Neural progenitor cell (in vitro differentiated cells): Measurements from ENCODE around the gene RB1. TPM values are rescaled to one million over a fixed set of nuclear protein-coding genes. Genes with fewer than 3 reads are reported as not detected.

Experiments
- DNase-seq: peaks from one replicate; pipeline ENCODE4 v3.0.0-alpha.2; 2016; ENCODE audit warnings: low spot score
- H2AFZ ChIP-seq: fragments of 200-600 bp; sonication (generic); replicated peaks from 2 replicates; pipeline ENCODE4 v1.6.1; 2016; ENCODE audit warnings: antibody characterized with exemption
- H3F3A ChIP-seq: fragments of 200-600 bp; sonication (generic); 2 replicates; pipeline ENCODE4 v1.6.1; 2016; ENCODE audit warnings: antibody characterized with exemption, low read depth
- H3K27ac ChIP-seq: fragments of 200-600 bp; sonication (generic); 2 replicates; pipeline ENCODE4 v1.5.1; 2016; ENCODE audit warnings: mild to moderate bottlenecking
- H3K27me3 ChIP-seq: fragments of 200-600 bp; sonication (generic); 2 replicates; pipeline ENCODE4 v1.6.1; 2016; ENCODE audit warnings: mild to moderate bottlenecking, moderate library complexity
- H3K36me3 ChIP-seq: fragments of 200-600 bp; sonication (generic); 2 replicates; pipeline ENCODE4 v1.5.1; 2016
- H3K4me1 ChIP-seq: fragments of 200-600 bp; sonication (generic); 2 replicates; pipeline ENCODE4 v1.6.1; 2016; ENCODE audit warnings: mixed run types
- H3K4me2 ChIP-seq: fragments of 200-600 bp; sonication (generic); 2 replicates; pipeline ENCODE4 v1.6.1; 2016
- H3K4me3 ChIP-seq: fragments of 200-600 bp; sonication (generic); 2 replicates; pipeline ENCODE4 v1.5.1; 2016
- H3K79me2 ChIP-seq: fragments of 200-600 bp; sonication (generic); 2 replicates; pipeline ENCODE4 v1.6.1; 2016; ENCODE audit warnings: low read depth
- H3K9ac ChIP-seq: fragments of 200-600 bp; sonication (generic); 2 replicates; pipeline ENCODE4 v1.6.1; 2016
- H3K9me3 ChIP-seq: fragments of 200-600 bp; sonication (generic); 2 replicates; pipeline ENCODE4 v1.5.1; 2016; ENCODE audit warnings: low read depth
- H4K20me1 ChIP-seq: fragments of 200-600 bp; sonication (generic); 2 replicates; pipeline ENCODE4 v1.6.1; 2016; ENCODE audit warnings: low read depth
- H3K27ac Mint-ChIP-seq: 3 replicates; pipeline ENCODE4 v1.8.0; 2021; ENCODE audit warnings: mixed read lengths
- H3K27me3 Mint-ChIP-seq: 2 replicates; pipeline ENCODE4 v1.8.0; 2022; ENCODE audit warnings: low read depth, mild to moderate bottlenecking, inconsistent platforms, moderate library complexity, mixed read lengths; ENCODE audit not compliant: insufficient read depth
- H3K36me3 Mint-ChIP-seq: 3 replicates; pipeline ENCODE4 v1.8.0; 2021; ENCODE audit warnings: mixed read lengths
- H3K4me1 Mint-ChIP-seq: 3 replicates; pipeline ENCODE4 v1.8.0; 2021; ENCODE audit warnings: mixed read lengths
- H3K4me3 Mint-ChIP-seq: 3 replicates; pipeline ENCODE4 v1.8.0; 2021; ENCODE audit warnings: mild to moderate bottlenecking, moderate library complexity, mixed read lengths
- H3K9me3 Mint-ChIP-seq: 3 replicates; pipeline ENCODE4 v1.8.0; 2020; ENCODE audit warnings: mixed read lengths
- EZH2 ChIP-seq: fragments of 200-600 bp; sonication (generic); IDR thresholded peaks from 2 replicates; pipeline ENCODE4 v1.6.1; 2017; ENCODE audit warnings: antibody characterized with exemption, mild to moderate bottlenecking, moderate library complexity
- EZH2phosphoT487 ChIP-seq: fragments of 200-600 bp; sonication (generic); IDR thresholded peaks from 2 replicates; pipeline ENCODE4 v1.6.1; 2017; ENCODE audit warnings: antibody characterized with exemption
- total RNA-seq: library from RNA; depleted of rRNA; stranded (reverse); fragments of >200 nt; gene quantifications from 2 replicates; pipeline ENCODE4 v1.2.3, GENCODE V29; 2015; ENCODE audit warnings: low replicate concordance
- TF ChIP-seq, protein P1 (sequence below): fragments of 200-600 bp; sonication (generic); IDR thresholded peaks from 2 replicates; pipeline ENCODE4 v1.5.1; 2017; ENCODE audit warnings: antibody characterized with exemption, mild to moderate bottlenecking

The RB1 gene
- total RNA-seq, 1 donor from 2014 or later, result 39.5 TPM

DNA sequence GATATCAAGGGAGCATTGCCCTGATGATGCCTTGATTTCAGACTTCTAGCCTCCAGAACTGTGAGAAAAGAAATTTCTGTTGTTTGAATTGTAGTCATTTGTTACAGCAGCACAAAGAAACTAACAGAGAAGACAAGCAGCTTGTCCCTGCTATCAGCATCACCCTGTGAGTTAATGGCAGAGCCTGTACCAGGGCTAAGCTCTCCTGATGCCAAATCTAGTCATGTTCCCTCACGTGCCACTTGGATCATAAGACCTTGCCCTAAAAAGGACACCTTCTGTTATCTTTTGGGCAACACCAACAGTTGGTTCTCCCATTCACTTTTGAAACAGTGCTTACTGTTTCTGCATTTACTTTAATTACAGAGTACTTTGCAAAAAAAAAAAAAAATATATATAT, 214.5 kb downstream of the RB1 start:
- H3K4me3 Mint-ChIP-seq, result no peak overlapping the region
- H3K4me2 ChIP-seq, result no peak overlapping the region
- H3K9me3 Mint-ChIP-seq, result no peaks in the 10 kb centered on the region
- no peak for DNase-seq
- no peaks in the 10 kb centered on the region for H3K9me3 ChIP-seq
- no peaks in the 10 kb centered on the region for H3K4me1 Mint-ChIP-seq
- no peak overlapping the region for H3K27ac Mint-ChIP-seq
- no peak overlapping the region for H3K27ac ChIP-seq
- no peaks in the 10 kb centered on the region for H3F3A ChIP-seq
- no peak overlapping the region for H2AFZ ChIP-seq
- no peaks in the 10 kb centered on the region for H3K27me3 ChIP-seq
- TF ChIP-seq EZH2phosphoT487, result no peak
- TF ChIP-seq EZH2, result no peak
- TF ChIP-seq, protein P1, sequence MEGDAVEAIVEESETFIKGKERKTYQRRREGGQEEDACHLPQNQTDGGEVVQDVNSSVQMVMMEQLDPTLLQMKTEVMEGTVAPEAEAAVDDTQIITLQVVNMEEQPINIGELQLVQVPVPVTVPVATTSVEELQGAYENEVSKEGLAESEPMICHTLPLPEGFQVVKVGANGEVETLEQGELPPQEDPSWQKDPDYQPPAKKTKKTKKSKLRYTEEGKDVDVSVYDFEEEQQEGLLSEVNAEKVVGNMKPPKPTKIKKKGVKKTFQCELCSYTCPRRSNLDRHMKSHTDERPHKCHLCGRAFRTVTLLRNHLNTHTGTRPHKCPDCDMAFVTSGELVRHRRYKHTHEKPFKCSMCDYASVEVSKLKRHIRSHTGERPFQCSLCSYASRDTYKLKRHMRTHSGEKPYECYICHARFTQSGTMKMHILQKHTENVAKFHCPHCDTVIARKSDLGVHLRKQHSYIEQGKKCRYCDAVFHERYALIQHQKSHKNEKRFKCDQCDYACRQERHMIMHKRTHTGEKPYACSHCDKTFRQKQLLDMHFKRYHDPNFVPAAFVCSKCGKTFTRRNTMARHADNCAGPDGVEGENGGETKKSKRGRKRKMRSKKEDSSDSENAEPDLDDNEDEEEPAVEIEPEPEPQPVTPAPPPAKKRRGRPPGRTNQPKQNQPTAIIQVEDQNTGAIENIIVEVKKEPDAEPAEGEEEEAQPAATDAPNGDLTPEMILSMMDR, result no peak
- H4K20me1 ChIP-seq, result no peaks in the 10 kb centered on the region
- H3K9ac ChIP-seq, result no peak overlapping the region
- no peaks in the 10 kb centered on the region for H3K4me1 ChIP-seq
- peaks cover 2% of the 10 kb centered on the region for H3K79me2 ChIP-seq
- H3K36me3 ChIP-seq, result no peaks in the 10 kb centered on the region
- no peaks in the 10 kb centered on the region for H3K27me3 Mint-ChIP-seq
- peaks cover 4% of the 10 kb centered on the region for H3K36me3 Mint-ChIP-seq
- no peak overlapping the region for H3K4me3 ChIP-seq

DNA sequence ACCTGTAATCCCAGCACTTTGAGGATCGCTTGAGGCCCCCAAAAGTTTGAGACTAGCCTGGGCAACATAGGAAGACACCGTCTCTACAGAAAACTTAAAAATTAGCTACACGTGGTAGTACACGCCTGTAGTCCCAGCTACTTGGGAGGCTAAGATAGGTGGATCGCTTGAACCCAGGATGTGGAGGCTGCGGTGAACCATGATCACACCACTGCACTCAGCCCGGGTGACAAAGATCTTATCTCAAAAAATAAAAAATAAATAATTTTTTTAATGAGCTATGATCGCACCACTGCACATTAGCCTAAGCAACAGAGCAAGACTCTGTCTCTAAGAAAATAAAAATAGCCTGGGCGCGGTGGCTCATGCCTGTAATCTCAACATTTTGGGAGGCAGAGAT, 222.7 kb downstream of the RB1 start:
- H3K36me3 ChIP-seq, result no peaks in the 10 kb centered on the region
- peaks cover 1% of the 10 kb centered on the region for H3K36me3 Mint-ChIP-seq
- H3K9me3 ChIP-seq, result no peaks in the 10 kb centered on the region
- TF ChIP-seq, protein P1, result no peak
- no peak for TF ChIP-seq EZH2phosphoT487
- TF ChIP-seq EZH2, result no peak
- peaks cover 57% of the 10 kb centered on the region for H3K79me2 ChIP-seq
- H3K4me3 ChIP-seq, result no peak overlapping the region
- H3K27me3 Mint-ChIP-seq, result no peaks in the 10 kb centered on the region
- no peak overlapping the region for H3K4me3 Mint-ChIP-seq
- no peaks in the 10 kb centered on the region for H3F3A ChIP-seq
- H2AFZ ChIP-seq, result no peak overlapping the region
- H3K4me2 ChIP-seq, result no peak overlapping the region
- no peaks in the 10 kb centered on the region for H3K9me3 Mint-ChIP-seq
- no peak overlapping the region for H3K27ac Mint-ChIP-seq
- DNase-seq, result no peak
- no peak overlapping the region for H3K9ac ChIP-seq
- H3K27ac ChIP-seq, result no peak overlapping the region
- H3K27me3 ChIP-seq, result no peaks in the 10 kb centered on the region
- peaks cover 3% of the 10 kb centered on the region for H3K4me1 Mint-ChIP-seq
- no peaks in the 10 kb centered on the region for H3K4me1 ChIP-seq
- no peaks in the 10 kb centered on the region for H4K20me1 ChIP-seq

DNA sequence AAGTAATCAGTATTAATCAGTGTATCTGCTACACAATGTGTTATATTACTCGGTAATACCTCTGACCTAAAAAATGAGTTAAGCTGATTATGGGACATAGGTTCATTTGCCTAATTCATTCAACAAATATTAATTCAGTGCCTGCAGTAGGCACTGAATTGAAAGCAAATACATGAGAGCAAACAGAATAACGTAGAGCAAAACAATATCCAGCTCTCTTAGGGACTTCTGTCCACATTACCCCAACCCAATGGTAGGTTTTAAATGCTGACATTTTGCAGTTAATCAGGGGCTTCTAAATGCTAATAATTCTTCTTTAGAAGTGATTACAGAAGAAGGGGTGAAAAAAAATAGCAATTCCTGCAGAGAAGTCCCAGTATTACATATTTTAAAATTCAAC, 224.4 kb downstream of the RB1 start:
- Mint-ChIP-seq H3K27me3 (no peaks in the 10 kb centered on the region), H3K4me3 (no peak overlapping the region), H3K36me3 (no peaks in the 10 kb centered on the region), H3K9me3 (no peaks in the 10 kb centered on the region), H3K27ac (no peak overlapping the region), H3K4me1 (peaks cover 9% of the 10 kb centered on the region)
- TF ChIP-seq EZH2phosphoT487, result no peak
- TF ChIP-seq EZH2, result no peak
- TF ChIP-seq, protein P1, result no peak
- H3F3A ChIP-seq, result peaks cover 6% of the 10 kb centered on the region
- H3K4me3 ChIP-seq, result no peak overlapping the region
- no peaks in the 10 kb centered on the region for H4K20me1 ChIP-seq
- H3K27ac ChIP-seq, result no peak overlapping the region
- H3K27me3 ChIP-seq, result no peaks in the 10 kb centered on the region
- no peak overlapping the region for H3K4me2 ChIP-seq
- peaks cover 3% of the 10 kb centered on the region for H3K4me1 ChIP-seq
- H3K79me2 ChIP-seq, result peaks cover 68% of the 10 kb centered on the region
- H3K36me3 ChIP-seq, result no peaks in the 10 kb centered on the region
- DNase-seq, result no peak
- H2AFZ ChIP-seq, result no peak overlapping the region
- H3K9ac ChIP-seq, result no peak overlapping the region
- H3K9me3 ChIP-seq, result no peaks in the 10 kb centered on the region

DNA sequence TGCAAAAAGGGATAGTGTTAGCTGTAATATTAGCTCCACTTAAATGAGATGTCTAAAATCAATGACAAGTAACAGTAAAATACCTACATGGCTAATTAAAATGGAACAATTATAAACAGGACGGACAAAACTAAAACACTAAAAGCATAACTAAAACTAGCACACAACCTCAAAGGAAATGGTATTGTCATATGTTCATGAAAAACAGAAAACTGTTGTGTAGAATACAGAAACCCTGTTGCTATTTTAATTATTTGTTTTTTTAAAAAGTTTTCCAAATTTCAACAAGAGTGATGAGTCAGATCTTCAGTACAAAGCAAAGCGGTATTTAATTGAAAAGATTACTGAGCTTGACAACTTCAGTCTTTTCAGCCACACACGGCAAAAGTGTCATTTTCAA, 225.2 kb downstream of the RB1 start:
- Histone ChIP-seq H3F3A (peaks cover 11% of the 10 kb centered on the region), H4K20me1 (no peaks in the 10 kb centered on the region), H3K9me3 (no peaks in the 10 kb centered on the region), H3K4me3 (no peak overlapping the region), H3K27me3 (no peaks in the 10 kb centered on the region), H3K9ac (no peak overlapping the region), H3K4me2 (no peak overlapping the region), H3K36me3 (no peaks in the 10 kb centered on the region), H2AFZ (no peak overlapping the region), H3K27ac (no peak overlapping the region), H3K4me1 (peaks cover 8% of the 10 kb centered on the region), H3K79me2 (peaks cover 62% of the 10 kb centered on the region)
- Mint-ChIP-seq H3K27ac (no peak overlapping the region), H3K27me3 (no peaks in the 10 kb centered on the region), H3K9me3 (no peaks in the 10 kb centered on the region), H3K4me1 (peaks cover 15% of the 10 kb centered on the region), H3K4me3 (no peak overlapping the region), H3K36me3 (no peaks in the 10 kb centered on the region)
- no peak for DNase-seq
- TF ChIP-seq, protein P1, result no peak
- no peak for TF ChIP-seq EZH2phosphoT487
- TF ChIP-seq EZH2, result no peak
